ENCODE data around the gene EFNA2.

The EFNA2 gene

DNA sequence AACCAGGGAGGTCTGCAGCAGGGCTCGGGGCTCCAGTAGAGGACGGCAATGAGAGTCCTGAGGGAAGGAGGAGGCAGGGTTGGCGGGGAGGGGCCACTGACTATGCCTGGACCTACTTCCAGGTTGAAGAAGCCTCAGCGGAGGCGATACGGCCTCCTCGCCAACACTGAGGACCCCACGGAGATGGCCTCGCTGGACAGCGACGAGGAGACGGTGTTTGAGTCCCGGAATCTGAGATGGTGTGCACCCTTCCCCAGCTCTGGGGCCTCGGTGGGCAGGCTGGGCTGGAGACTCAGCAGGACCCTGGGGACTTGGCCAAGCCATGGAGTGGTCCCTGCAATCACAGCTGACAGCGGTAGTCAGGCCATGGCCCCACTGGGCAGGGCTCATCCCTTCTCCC, 8.6 kb upstream of the EFNA2 start:
- no peaks in the 10 kb centered on the region for H3K9me2 ChIP-seq (replicated peaks; ENCODE audit: insufficient read depth, low read length)
- H3K4me3 ChIP-seq (ENCODE audit: insufficient read depth, low read length, poor library complexity, severe bottlenecking): peak overlapping the region; percentile 66
- H4K20me1 ChIP-seq (ENCODE audit: low read depth, low read length): no peaks in the 10 kb centered on the region
- H2AFZ ChIP-seq (ENCODE audit: low read depth, low read length, severe bottlenecking): no peak overlapping the region
- TF ChIP-seq EZH2phosphoT487 (conservative IDR thresholded peaks at IDR 0.05; ENCODE audit: low read length): no peak
- TF ChIP-seq, protein P1, sequence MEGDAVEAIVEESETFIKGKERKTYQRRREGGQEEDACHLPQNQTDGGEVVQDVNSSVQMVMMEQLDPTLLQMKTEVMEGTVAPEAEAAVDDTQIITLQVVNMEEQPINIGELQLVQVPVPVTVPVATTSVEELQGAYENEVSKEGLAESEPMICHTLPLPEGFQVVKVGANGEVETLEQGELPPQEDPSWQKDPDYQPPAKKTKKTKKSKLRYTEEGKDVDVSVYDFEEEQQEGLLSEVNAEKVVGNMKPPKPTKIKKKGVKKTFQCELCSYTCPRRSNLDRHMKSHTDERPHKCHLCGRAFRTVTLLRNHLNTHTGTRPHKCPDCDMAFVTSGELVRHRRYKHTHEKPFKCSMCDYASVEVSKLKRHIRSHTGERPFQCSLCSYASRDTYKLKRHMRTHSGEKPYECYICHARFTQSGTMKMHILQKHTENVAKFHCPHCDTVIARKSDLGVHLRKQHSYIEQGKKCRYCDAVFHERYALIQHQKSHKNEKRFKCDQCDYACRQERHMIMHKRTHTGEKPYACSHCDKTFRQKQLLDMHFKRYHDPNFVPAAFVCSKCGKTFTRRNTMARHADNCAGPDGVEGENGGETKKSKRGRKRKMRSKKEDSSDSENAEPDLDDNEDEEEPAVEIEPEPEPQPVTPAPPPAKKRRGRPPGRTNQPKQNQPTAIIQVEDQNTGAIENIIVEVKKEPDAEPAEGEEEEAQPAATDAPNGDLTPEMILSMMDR (IDR thresholded peaks at IDR 0.05; ENCODE audit: insufficient read depth, low read length, poor library complexity, severe bottlenecking): no peak
- peak overlapping the region; percentile 81 for H3K4me2 ChIP-seq (ENCODE audit: low read depth, low read length, poor library complexity, severe bottlenecking)
- H3K36me3 ChIP-seq (ENCODE audit: low read length): peaks cover 6% of the 10 kb centered on the region; the same call in 1 of the 2 replicates
- H3F3A ChIP-seq (ENCODE audit: insufficient read depth): peaks cover 33% of the 10 kb centered on the region
- H3K9me3 ChIP-seq (ENCODE audit: insufficient read depth, low read length): no peaks in the 10 kb centered on the region
- peak overlapping the region; percentile 84 for H3K27ac ChIP-seq (ENCODE audit: low read depth, low read length)
- peak overlapping the region; percentile 96 for H3K9ac ChIP-seq (ENCODE audit: low read length)
- H3K79me2 ChIP-seq (ENCODE audit: insufficient read depth, low read length): peaks cover 13% of the 10 kb centered on the region; the same call in 1 of the 2 replicates
- H3K27me3 ChIP-seq (ENCODE audit: low read length): no peaks in the 10 kb centered on the region

DNA sequence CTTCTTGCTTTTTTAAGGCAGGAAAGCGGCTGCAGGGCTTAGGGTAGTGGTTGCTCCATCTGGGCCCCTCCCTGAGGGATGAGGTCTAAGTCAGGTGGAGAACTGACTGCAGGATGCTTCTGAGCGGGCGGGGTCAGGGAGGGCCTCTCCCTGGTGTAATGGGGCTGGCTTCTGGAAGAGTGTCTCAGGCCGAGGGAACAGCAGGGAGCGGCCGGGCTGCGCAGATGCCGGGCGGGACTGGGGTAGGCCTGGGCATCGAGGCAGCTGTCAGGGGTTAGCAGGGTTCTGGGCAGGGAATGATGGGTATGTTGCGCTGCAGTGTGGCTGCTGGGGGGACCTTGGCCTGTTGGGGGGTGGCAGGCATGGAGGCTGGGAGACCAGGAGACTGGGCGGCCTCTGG, 7.6 kb upstream of the EFNA2 start:
- H3K27ac ChIP-seq (ENCODE audit: low read depth, low read length): no peak overlapping the region
- no peaks in the 10 kb centered on the region for H4K20me1 ChIP-seq (ENCODE audit: low read depth, low read length)
- no peak overlapping the region for H3K4me3 ChIP-seq (ENCODE audit: insufficient read depth, low read length, poor library complexity, severe bottlenecking)
- H3K9me2 ChIP-seq (replicated peaks; ENCODE audit: insufficient read depth, low read length): no peaks in the 10 kb centered on the region
- no peak for TF ChIP-seq EZH2phosphoT487 (conservative IDR thresholded peaks at IDR 0.05; ENCODE audit: low read length)
- TF ChIP-seq, protein P1 (IDR thresholded peaks at IDR 0.05; ENCODE audit: insufficient read depth, low read length, poor library complexity, severe bottlenecking): no peak
- H3K36me3 ChIP-seq (ENCODE audit: low read length): no peaks in the 10 kb centered on the region; the same call in 1 of the 2 replicates
- no peak overlapping the region for H2AFZ ChIP-seq (ENCODE audit: low read depth, low read length, severe bottlenecking)
- no peak overlapping the region for H3K4me2 ChIP-seq (ENCODE audit: low read depth, low read length, poor library complexity, severe bottlenecking)
- no peaks in the 10 kb centered on the region for H3K27me3 ChIP-seq (ENCODE audit: low read length)
- no peak overlapping the region for H3K9ac ChIP-seq (ENCODE audit: low read length)
- H3K79me2 ChIP-seq (ENCODE audit: insufficient read depth, low read length): peaks cover 13% of the 10 kb centered on the region; the same call in 1 of the 2 replicates
- H3K9me3 ChIP-seq (ENCODE audit: insufficient read depth, low read length): no peaks in the 10 kb centered on the region
- H3F3A ChIP-seq (ENCODE audit: insufficient read depth): peaks cover 23% of the 10 kb centered on the region

DNA sequence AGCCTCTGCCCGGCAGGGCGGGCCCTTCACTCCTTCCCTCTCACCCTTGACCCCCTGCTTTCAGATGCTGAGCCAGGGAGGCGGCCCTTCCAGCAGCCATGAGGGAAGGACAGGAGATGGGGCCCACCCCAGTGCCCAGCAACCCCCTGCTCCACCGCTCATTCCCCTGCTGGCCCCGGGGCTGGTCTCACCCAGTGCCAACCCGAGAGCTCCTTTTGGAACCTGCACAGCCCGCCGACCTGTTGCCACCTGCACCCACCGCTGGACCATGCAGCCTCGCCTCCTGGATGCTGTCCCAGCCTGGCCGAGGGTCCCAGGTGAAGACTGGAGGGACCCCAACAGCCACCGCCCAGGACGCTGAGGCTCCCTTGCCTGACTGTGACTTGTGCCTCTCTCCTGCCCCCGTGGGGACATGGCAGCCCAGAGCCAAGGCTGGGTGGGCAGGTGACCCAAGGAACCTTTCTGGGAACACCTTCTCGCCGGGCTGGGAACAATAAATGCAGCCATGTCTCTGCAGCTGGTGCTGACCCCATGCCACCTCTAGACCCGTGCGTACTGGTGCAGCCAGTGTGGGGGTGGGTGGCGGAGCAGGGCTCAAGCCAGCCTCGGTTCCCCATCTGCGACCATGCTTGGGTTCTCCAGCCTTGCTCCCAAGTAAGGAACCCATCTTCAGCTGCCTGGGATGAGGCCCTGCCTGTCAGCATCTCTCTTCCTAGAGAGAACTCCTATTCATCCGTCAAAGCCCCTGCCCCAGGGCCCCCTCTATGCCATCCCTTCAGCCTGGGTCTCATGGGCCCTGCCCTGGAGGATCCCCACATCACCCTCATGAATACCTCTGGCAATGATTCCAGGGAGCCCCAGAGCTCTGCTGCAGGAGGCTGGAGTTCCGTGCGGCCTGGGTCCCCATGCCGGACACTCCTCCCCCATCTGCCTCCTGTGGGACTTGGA, 6.7 kb upstream of the EFNA2 start:
- Histone ChIP-seq H3K79me2 (ENCODE audit: insufficient read depth, low read length) (peaks cover 11% of the 10 kb centered on the region; the same call in 1 of the 2 replicates), H3F3A (ENCODE audit: insufficient read depth) (peaks cover 14% of the 10 kb centered on the region), H3K4me3 (ENCODE audit: insufficient read depth, low read length, poor library complexity, severe bottlenecking) (no peak overlapping the region), H4K20me1 (ENCODE audit: low read depth, low read length) (no peaks in the 10 kb centered on the region), H3K9me2 (replicated peaks; ENCODE audit: insufficient read depth, low read length) (no peaks in the 10 kb centered on the region), H3K27me3 (ENCODE audit: low read length) (no peaks in the 10 kb centered on the region), H3K9me3 (ENCODE audit: insufficient read depth, low read length) (no peaks in the 10 kb centered on the region), H3K27ac (ENCODE audit: low read depth, low read length) (no peak overlapping the region), H3K36me3 (ENCODE audit: low read length) (no peaks in the 10 kb centered on the region; the same call in 1 of the 2 replicates), H2AFZ (ENCODE audit: low read depth, low read length, severe bottlenecking) (no peak overlapping the region), H3K9ac (ENCODE audit: low read length) (no peak overlapping the region), H3K4me2 (ENCODE audit: low read depth, low read length, poor library complexity, severe bottlenecking) (no peak overlapping the region)
- no peak for TF ChIP-seq EZH2phosphoT487 (conservative IDR thresholded peaks at IDR 0.05; ENCODE audit: low read length)
- TF ChIP-seq, protein P1 (IDR thresholded peaks at IDR 0.05; ENCODE audit: insufficient read depth, low read length, poor library complexity, severe bottlenecking): no peak

Data from SU-DHL-6 (cell line).